SK-N-SH (cell line): ENCODE results near the gene SSPN. TPM values are rescaled to one million over a fixed set of nuclear protein-coding genes. Genes with fewer than 3 reads are reported as not detected.

Experiments
- CTCF ChIA-PET: fragments of 300-600, 350-600 bp; formaldehyde crosslinking; extraction: SDS; loops from one replicate; lab custom pipeline; 2021; lab: Yijun Ruan, JAX
- POLR2A ChIA-PET: fragments of 350-600 bp; sonication (Branson Sonifier 250); formaldehyde crosslinking; extraction: SDS; loops from one replicate; lab custom pipeline; 2020; ENCODE audit warnings: antibody characterized with exemption, inconsistent platforms; lab: Yijun Ruan, JAX
- DNase-seq: peaks from one replicate; pipeline ENCODE4 v3.0.0; 2012
- H2AFZ ChIP-seq: fragments of 200-600 bp; sonication (generic); 2 replicates; pipeline ENCODE4 v1.8.1; 2016; ENCODE audit warnings: antibody characterized with exemption, mild to moderate bottlenecking, low read depth
- H3F3A ChIP-seq: fragments of 200-600 bp; sonication (generic); replicated peaks from 2 replicates; pipeline ENCODE3; 2016; ENCODE audit warnings: antibody characterized with exemption, mild to moderate bottlenecking; ENCODE audit not compliant: insufficient read depth
- H3K27ac ChIP-seq, 2 experiments: fragments of 200-500 bp in 1 of 2; fragments of 200-600 bp in 1 of 2; sonication (Bioruptor generic) in 1 of 2; sonication (generic), shearing (Covaris generic) in 1 of 2; 2 replicates each; pipeline versions ENCODE4 v1.5.1 to v1.6.1; 2014 to 2016; ENCODE audit warnings: low read depth in 2 of 2, inconsistent platforms in 1 of 2, low read length in 1 of 2, mild to moderate bottlenecking in 1 of 2, mixed read lengths in 1 of 2
- H3K27me3 ChIP-seq: fragments of 200-600 bp; sonication (generic), shearing (Covaris generic); 2 replicates; pipeline ENCODE4 v1.6.1; 2016; ENCODE audit warnings: mixed run types; ENCODE audit not compliant: insufficient read depth
- H3K36me3 ChIP-seq, 2 experiments: fragments of 200-500 bp in 1 of 2; fragments of 200-600 bp in 1 of 2; sonication (Bioruptor generic) in 1 of 2; sonication (generic) in 1 of 2; replicated peaks in 1 of 2; 2 replicates each; pipeline versions ENCODE3 to v1.5.1; 2014 to 2016; ENCODE audit warnings: low read length in 1 of 2, mild to moderate bottlenecking in 1 of 2; ENCODE audit not compliant: insufficient read depth in 2 of 2, control insufficient read depth in 1 of 2
- H3K4me1 ChIP-seq, 2 experiments: fragments of 200-500 bp in 1 of 2; fragments of 200-600 bp in 1 of 2; sonication (Bioruptor generic) in 1 of 2; sonication (generic), shearing (Covaris generic) in 1 of 2; 2 replicates each; pipeline versions ENCODE4 v1.5.1 to v1.6.1; 2014 to 2016; ENCODE audit warnings: low read depth in 1 of 2, low read length in 1 of 2, mixed run types in 1 of 2; ENCODE audit not compliant: insufficient read depth in 2 of 2, control insufficient read depth in 1 of 2
- H3K4me2 ChIP-seq: fragments of 200-600 bp; sonication (generic), shearing (Covaris generic); 2 replicates; pipeline ENCODE4 v1.6.1; 2017; ENCODE audit warnings: mixed run types
- H3K4me3 ChIP-seq, 2 experiments: fragments of 200-500 bp in 1 of 2; fragments of 200-600 bp in 1 of 2; sonication (Bioruptor generic) in 1 of 2; sonication (generic), shearing (Covaris generic) in 1 of 2; 2 replicates each; pipeline versions ENCODE4 v1.5.1 to v1.8.1; 2014 to 2016; ENCODE audit warnings: low read depth in 2 of 2, inconsistent platforms in 1 of 2, low read length in 1 of 2, mild to moderate bottlenecking in 1 of 2, mixed read lengths in 1 of 2, moderate library complexity in 1 of 2
- H3K79me2 ChIP-seq: fragments of 200-600 bp; sonication (generic); 2 replicates; pipeline ENCODE4 v1.8.1; 2017; ENCODE audit warnings: mild to moderate bottlenecking; ENCODE audit not compliant: insufficient read depth
- H3K9ac ChIP-seq: fragments of 200-600 bp; sonication (generic); 2 replicates; pipeline ENCODE4 v1.6.1; 2017; ENCODE audit warnings: mixed run types
- H3K9me2 ChIP-seq: fragments of 200-600 bp; sonication (generic); 2 replicates; pipeline ENCODE4 v1.6.1; 2017; ENCODE audit warnings: mixed run types
- H3K9me3 ChIP-seq: fragments of 200-600 bp; sonication (generic); 2 replicates; pipeline ENCODE4 v1.6.1; 2017; ENCODE audit warnings: mixed run types, mild to moderate bottlenecking, moderate library complexity
- H4K20me1 ChIP-seq: fragments of 200-600 bp; sonication (generic); 2 replicates; pipeline ENCODE4 v1.6.1; 2017; ENCODE audit warnings: mild to moderate bottlenecking, mixed run types; ENCODE audit not compliant: insufficient read depth
- EP300 ChIP-seq, 2 experiments: IDR thresholded peaks; 2 replicates each; pipeline versions ENCODE4 v1.4.0 to v1.6.1; 2012; ENCODE audit warnings: borderline replicate concordance in 1 of 2, low read depth in 1 of 2, low read length in 1 of 2
- FOSL2 ChIP-seq: IDR thresholded peaks from 2 replicates; pipeline ENCODE4 v1.4.0; 2012; ENCODE audit warnings: low read depth, mild to moderate bottlenecking, moderate library complexity, borderline replicate concordance
- FOXJ3 ChIP-seq: sonication (generic); formaldehyde crosslinking; IDR thresholded peaks from 2 replicates; pipeline ENCODE4 v1.5.1; 2020; ENCODE audit warnings: mild to moderate bottlenecking, missing genetic modification reagents
- FOXM1 ChIP-seq: IDR thresholded peaks from 2 replicates; pipeline ENCODE4 v1.4.0; 2012; ENCODE audit warnings: low read depth, mild to moderate bottlenecking
- GABPA ChIP-seq: IDR thresholded peaks from 2 replicates; pipeline ENCODE4 v1.4.0; 2012; ENCODE audit warnings: low read depth, mild to moderate bottlenecking
- GATA2 ChIP-seq: sonication (generic); formaldehyde crosslinking; IDR thresholded peaks from 2 replicates; pipeline ENCODE4 v1.5.0; 2020; ENCODE audit warnings: mild to moderate bottlenecking, missing genetic modification reagents
- MXI1 ChIP-seq: IDR thresholded peaks from 2 replicates; pipeline ENCODE4 v1.6.1; 2012; ENCODE audit warnings: mild to moderate bottlenecking, low read depth, low read length, improper control_type of control experiment
- POLR2AphosphoS5 ChIP-seq: IDR thresholded peaks from 2 replicates; pipeline ENCODE4 v1.6.1; 2012; ENCODE audit warnings: low read depth, low read length
- RCOR1 ChIP-seq: fragments of 150-350 bp; IDR thresholded peaks from 2 replicates; pipeline ENCODE4 v1.6.1; 2017; ENCODE audit warnings: antibody characterized with exemption, low read length
- RFX5 ChIP-seq: IDR thresholded peaks from 2 replicates; pipeline ENCODE4 v1.6.1; 2012; ENCODE audit warnings: mild to moderate bottlenecking, improper control_type of control experiment, low read length
- TAF1 ChIP-seq: IDR thresholded peaks from 2 replicates; pipeline ENCODE4 v1.6.1; 2012; ENCODE audit warnings: low read depth, mild to moderate bottlenecking, low read length, moderate library complexity, borderline replicate concordance
- TCF12 ChIP-seq: IDR thresholded peaks from 2 replicates; pipeline ENCODE4 v1.4.0; 2012
- YY1 ChIP-seq: IDR thresholded peaks from 2 replicates; pipeline ENCODE4 v1.4.0; 2012; ENCODE audit warnings: low read depth, mild to moderate bottlenecking
- WGBS: methylation state at CpG from one replicate; pipeline ENCODE4 v1.1.6; 2017; ENCODE audit warnings: low lambda C conversion rate; 5-methylcytosine and 5-hydroxymethylcytosine counted together
- polyA plus RNA-seq, 3 experiments: library from polyadenylated mRNA; depleted of rRNA; stranded (reverse); fragments of >200 nt; gene quantifications; 2 replicates each; pipeline ENCODE4 v1.2.3, GENCODE V29; 2012
- TF ChIP-seq, protein P1 (sequence below): IDR thresholded peaks from 2 replicates; pipeline ENCODE4 v1.4.0; 2012; ENCODE audit warnings: low read depth, borderline replicate concordance
- TF ChIP-seq, protein P2 (sequence below): fragments of 150-350 bp; IDR thresholded peaks from 2 replicates; pipeline ENCODE4 v1.6.1; 2016; ENCODE audit warnings: mild to moderate bottlenecking, low read depth, low read length
- TF ChIP-seq, protein P3 (sequence below): fragments of 200-600 bp; sonication (generic); IDR thresholded peaks from 2 replicates; pipeline ENCODE4 v1.6.1; 2017; ENCODE audit warnings: antibody characterized with exemption, mild to moderate bottlenecking, moderate library complexity
- TF ChIP-seq, protein P4 (sequence below): fragments of 150-350 bp; IDR thresholded peaks from 2 replicates; pipeline ENCODE4 v1.6.1; 2017; ENCODE audit warnings: antibody characterized with exemption, low read length, low read depth, borderline replicate concordance
- TF ChIP-seq, protein P5 (sequence below): IDR thresholded peaks from 2 replicates; pipeline ENCODE4 v1.4.0; 2012; ENCODE audit warnings: low read depth

SSPN gene
- polyA plus RNA-seq, 1 of the 3 experiments (the other 2 are of a cell fraction): 5.9 TPM

DNA sequence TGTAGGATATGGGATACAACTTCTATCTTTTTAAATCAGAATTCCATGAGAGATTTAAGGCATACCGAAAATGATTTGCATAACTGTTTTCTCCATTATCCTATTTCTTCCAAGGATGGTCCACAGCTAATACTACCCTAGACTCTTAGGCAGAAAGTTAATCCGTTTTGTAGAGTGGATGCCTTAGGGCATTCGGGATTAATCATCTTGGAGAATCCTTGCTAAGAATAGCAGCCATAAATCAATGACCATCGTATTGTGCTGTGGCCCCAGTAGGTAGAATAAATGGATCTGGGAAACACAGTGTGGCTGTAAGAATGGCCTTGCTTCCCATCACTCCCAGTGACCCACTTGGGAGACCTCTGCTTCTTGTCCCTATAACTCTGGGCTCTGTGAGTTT is 99.6 kb downstream of the SSPN start:
- Histone ChIP-seq H3K9ac (no peak overlapping the region), H3K27ac (no peak overlapping the region), H3K9me3 (no peaks in the 10 kb centered on the region), H3K27me3 (no peaks in the 10 kb centered on the region), H3K4me3 (no peak overlapping the region), H3K4me2 (no peak overlapping the region), H3F3A (peaks cover 7% of the 10 kb centered on the region), H3K36me3 (no peaks in the 10 kb centered on the region), H3K79me2 (no peaks in the 10 kb centered on the region), H3K9me2 (no peaks in the 10 kb centered on the region), H3K4me1 (0 out of 4 replicates have a peak, but pooled peaks cover 0 to 4% of the 10 kb centered on the region in 2 experiments), H4K20me1 (no peaks in the 10 kb centered on the region), H2AFZ (no peak overlapping the region)
- ChIA-PET POLR2A (no interaction called here), CTCF (no interaction called here)
- TF ChIP-seq, protein P1, sequence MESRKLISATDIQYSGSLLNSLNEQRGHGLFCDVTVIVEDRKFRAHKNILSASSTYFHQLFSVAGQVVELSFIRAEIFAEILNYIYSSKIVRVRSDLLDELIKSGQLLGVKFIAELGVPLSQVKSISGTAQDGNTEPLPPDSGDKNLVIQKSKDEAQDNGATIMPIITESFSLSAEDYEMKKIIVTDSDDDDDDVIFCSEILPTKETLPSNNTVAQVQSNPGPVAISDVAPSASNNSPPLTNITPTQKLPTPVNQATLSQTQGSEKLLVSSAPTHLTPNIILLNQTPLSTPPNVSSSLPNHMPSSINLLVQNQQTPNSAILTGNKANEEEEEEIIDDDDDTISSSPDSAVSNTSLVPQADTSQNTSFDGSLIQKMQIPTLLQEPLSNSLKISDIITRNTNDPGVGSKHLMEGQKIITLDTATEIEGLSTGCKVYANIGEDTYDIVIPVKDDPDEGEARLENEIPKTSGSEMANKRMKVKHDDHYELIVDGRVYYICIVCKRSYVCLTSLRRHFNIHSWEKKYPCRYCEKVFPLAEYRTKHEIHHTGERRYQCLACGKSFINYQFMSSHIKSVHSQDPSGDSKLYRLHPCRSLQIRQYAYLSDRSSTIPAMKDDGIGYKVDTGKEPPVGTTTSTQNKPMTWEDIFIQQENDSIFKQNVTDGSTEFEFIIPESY: no peak
- TF ChIP-seq TAF1 (no peak), POLR2AphosphoS5 (no peak), FOXJ3 (no peak), FOXM1 (no peak), FOSL2 (no peak), RFX5 (no peak)
- WGBS: 83% methylated on average over 4 of the region's 4 CpGs
- no peak for DNase-seq

DNA sequence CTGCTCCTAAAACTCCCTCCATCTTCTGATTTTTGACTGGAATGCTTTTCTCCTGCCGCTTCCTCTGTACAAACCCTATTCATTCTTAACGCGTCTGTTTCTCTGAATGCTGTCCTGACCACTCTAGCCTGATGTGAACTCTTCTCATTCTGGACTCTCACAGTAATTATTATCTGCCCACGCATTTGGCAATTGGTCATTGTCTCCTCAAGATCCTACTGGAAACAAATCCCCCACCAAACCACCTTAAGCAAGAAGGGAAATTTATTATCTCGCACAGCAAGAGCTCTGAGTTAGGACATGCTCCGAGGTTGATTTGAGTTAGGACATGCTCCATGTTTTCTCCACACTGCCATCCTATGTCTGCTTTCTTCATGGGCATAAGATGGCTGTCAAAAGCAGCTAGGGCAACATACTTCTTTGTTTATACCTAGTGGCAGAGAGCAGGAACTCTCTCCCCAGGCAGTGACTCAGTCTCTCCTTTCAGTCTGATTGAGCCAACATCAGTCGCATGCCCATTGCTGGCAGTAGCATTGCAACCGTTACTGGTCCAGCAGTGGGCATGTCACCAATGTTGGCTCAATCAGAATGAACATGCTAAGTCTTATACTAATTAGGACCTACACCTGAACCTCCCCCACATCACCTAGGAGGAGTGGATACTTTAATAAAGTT is 102.2 kb downstream of the SSPN start:
- DNase-seq: no peak
- Histone ChIP-seq H3K9ac (no peak overlapping the region), H3K27me3 (no peaks in the 10 kb centered on the region), H3K4me3 (no peak overlapping the region), H3K79me2 (no peaks in the 10 kb centered on the region), H3F3A (peaks cover 7% of the 10 kb centered on the region), H3K27ac (no peak overlapping the region), H3K36me3 (no peaks in the 10 kb centered on the region), H3K4me1 (0 out of 4 replicates have a peak, but pooled peaks cover 0 to 4% of the 10 kb centered on the region in 2 experiments), H4K20me1 (no peaks in the 10 kb centered on the region), H3K9me2 (no peaks in the 10 kb centered on the region), H2AFZ (no peak overlapping the region), H3K9me3 (no peaks in the 10 kb centered on the region), H3K4me2 (no peak overlapping the region)
- 95% methylated on average over 8 of the region's 8 CpGs for WGBS
- CTCF ChIA-PET: interaction anchor here (1.4 kb wide), 1 partner anchor 38 kb away, joined by 3 read pairs; no protein-coding TSS in a partner anchor
- POLR2A ChIA-PET: no interaction called here
- TF ChIP-seq, protein P2, sequence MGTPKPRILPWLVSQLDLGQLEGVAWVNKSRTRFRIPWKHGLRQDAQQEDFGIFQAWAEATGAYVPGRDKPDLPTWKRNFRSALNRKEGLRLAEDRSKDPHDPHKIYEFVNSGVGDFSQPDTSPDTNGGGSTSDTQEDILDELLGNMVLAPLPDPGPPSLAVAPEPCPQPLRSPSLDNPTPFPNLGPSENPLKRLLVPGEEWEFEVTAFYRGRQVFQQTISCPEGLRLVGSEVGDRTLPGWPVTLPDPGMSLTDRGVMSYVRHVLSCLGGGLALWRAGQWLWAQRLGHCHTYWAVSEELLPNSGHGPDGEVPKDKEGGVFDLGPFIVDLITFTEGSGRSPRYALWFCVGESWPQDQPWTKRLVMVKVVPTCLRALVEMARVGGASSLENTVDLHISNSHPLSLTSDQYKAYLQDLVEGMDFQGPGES: no peak
- TF ChIP-seq, protein P3, sequence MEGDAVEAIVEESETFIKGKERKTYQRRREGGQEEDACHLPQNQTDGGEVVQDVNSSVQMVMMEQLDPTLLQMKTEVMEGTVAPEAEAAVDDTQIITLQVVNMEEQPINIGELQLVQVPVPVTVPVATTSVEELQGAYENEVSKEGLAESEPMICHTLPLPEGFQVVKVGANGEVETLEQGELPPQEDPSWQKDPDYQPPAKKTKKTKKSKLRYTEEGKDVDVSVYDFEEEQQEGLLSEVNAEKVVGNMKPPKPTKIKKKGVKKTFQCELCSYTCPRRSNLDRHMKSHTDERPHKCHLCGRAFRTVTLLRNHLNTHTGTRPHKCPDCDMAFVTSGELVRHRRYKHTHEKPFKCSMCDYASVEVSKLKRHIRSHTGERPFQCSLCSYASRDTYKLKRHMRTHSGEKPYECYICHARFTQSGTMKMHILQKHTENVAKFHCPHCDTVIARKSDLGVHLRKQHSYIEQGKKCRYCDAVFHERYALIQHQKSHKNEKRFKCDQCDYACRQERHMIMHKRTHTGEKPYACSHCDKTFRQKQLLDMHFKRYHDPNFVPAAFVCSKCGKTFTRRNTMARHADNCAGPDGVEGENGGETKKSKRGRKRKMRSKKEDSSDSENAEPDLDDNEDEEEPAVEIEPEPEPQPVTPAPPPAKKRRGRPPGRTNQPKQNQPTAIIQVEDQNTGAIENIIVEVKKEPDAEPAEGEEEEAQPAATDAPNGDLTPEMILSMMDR: no peak
- TF ChIP-seq RFX5: no peak
- TF ChIP-seq, protein P4, sequence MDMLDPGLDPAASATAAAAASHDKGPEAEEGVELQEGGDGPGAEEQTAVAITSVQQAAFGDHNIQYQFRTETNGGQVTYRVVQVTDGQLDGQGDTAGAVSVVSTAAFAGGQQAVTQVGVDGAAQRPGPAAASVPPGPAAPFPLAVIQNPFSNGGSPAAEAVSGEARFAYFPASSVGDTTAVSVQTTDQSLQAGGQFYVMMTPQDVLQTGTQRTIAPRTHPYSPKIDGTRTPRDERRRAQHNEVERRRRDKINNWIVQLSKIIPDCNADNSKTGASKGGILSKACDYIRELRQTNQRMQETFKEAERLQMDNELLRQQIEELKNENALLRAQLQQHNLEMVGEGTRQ: no peak
- TF ChIP-seq MXI1: no peak
- TF ChIP-seq YY1: no peak
- TF ChIP-seq, protein P5, sequence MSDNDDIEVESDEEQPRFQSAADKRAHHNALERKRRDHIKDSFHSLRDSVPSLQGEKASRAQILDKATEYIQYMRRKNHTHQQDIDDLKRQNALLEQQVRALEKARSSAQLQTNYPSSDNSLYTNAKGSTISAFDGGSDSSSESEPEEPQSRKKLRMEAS: no peak
- no peak for TF ChIP-seq RCOR1
- no peak for TF ChIP-seq GABPA
- TF ChIP-seq GATA2 (CRISPR knock-in tag): no peak
- TF ChIP-seq TCF12: no peak
- no peak for TF ChIP-seq POLR2AphosphoS5
- TF ChIP-seq EP300 (IDR thresholded peaks at IDR 0.05; ENCODE audit: borderline replicate concordance in 1 of 2, low read depth in 1 of 2, low read length in 1 of 2): no peak
- TF ChIP-seq, protein P1: no peak
- TF ChIP-seq TAF1: no peak
